Activated T-helper 1 cell treated with anti-CD3 and anti-CD28 coated beads, Interleukin-2, amount 50 U/mL, for 16 hours (primary cell): ENCODE measurements around the gene VSIG1.

Experiments
- DNase-seq, 2 donors: peaks; one replicate each; pipeline ENCODE4 v3.0.0-alpha.2; 2020; ENCODE audit warnings: low read depth in 1 of 2, low spot score in 1 of 2

The VSIG1 gene

GRCh38 chrX:108064001-108064400 is 19.1 kb downstream of the VSIG1 start:
- no peak for DNase-seq

DNA sequence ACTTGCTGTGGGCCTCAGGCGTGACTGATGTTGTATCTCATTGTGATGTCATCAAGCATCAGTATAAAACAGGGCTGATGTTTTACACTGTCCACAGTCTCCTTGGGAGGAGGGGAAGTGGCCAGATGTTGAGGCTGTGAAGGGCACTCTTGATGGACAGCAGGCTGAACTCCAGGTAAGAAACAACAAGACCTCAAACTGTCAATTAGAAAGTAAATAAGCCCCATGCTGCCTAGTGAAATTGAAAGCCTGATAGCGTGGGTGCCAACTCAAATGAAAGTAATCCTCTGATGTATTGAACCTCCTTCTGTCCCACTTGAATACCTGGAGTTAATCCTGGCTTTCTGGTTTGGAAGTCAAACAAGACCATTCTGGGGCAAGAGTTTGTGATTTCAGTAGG is 19.7 kb downstream of the VSIG1 start:
- DNase-seq: no peak

GRCh38 chrX:108068121-108068520 is 23.3 kb downstream of the VSIG1 start:
- DNase-seq: no peak

GRCh38 chrX:108070891-108071290 is 26.0 kb downstream of the VSIG1 start:
- DNase-seq: no peak

DNA sequence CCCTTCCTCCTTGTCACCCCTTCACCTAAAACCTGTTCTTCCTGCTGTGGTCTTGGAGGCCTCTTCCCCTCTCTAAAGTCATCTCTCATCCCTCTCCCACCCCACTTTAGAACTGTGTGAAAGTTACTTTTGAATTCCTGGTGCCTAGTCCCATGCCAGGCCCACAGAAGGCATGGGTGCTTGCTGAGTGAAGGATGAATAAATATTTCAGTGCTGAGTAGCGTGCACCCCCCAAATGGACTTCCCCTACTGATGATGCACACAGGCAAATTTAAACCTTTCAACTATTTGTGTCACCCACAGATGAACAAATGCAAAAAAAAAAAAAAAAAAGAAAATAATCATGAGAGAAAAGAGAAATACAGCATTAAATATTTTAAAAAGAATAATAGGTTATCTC is 26.7 kb downstream of the VSIG1 start:
- no peak for DNase-seq

DNA sequence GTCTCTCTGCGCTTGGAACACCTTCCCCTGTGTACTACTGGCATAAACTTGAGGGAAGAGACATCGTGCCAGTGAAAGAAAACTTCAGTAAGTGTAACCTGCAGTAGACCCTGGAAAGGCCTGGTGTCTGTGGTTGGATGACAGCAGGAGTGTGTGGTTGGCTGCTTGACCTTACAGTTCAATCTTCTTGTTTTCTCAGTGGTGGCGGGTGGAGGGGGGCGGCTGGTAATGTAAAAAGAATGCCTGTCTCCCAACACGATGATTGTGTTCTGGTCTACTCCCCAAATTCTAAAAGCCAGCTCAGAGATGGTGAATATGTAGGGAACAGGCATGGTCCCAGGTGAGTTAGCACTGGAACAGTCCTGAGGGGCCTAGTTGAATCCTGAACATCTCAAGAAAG is 27.9 kb downstream of the VSIG1 start:
- no peak for DNase-seq

DNA sequence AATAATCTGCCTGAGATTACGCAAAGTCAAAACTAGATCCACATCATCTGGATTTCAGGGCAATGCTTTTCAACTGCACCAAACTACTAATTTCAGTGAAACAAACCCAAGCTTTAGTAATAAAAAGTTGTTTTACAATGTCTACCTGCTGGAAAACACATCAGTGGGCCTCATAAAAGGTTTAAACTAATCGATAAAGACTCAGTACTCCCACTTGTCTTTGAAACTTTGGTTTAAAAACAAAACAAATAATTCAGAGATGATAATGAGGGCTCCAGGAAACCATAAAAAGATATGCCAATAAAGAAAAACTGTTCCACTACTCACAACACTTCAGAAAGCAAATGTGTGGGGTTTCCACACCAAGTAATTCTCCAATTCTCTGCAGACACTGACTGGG is 36.2 kb downstream of the VSIG1 start:
- DNase-seq: no peak

DNA sequence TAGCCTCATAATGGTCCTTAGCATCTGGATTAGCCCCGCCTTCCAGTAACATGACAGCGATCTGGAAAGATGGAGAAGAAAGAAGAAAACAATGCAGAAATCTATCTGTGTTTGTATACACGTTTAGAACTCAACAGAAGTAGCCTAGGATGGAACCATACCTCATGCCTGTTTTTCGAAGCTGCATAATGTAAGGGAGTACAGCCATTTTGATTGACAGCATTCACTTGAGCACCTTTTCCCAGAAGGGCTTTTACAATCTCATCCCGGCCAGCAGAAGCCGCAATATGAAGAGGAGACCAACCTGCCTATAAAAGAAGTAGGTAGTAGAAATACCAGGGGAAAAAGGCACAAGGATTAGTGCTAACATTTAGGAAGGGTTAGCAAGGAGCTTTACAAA is 42.9 kb downstream of the VSIG1 start:
- no peak for DNase-seq

- no peak for DNase-seq
These were observed 43.6 kb downstream of the VSIG1 start for GRCh38 chrX:108088511-108088910.

GRCh38 chrX:108090491-108091263 is 45.8 kb downstream of the VSIG1 start:
- no peak for DNase-seq

DNA sequence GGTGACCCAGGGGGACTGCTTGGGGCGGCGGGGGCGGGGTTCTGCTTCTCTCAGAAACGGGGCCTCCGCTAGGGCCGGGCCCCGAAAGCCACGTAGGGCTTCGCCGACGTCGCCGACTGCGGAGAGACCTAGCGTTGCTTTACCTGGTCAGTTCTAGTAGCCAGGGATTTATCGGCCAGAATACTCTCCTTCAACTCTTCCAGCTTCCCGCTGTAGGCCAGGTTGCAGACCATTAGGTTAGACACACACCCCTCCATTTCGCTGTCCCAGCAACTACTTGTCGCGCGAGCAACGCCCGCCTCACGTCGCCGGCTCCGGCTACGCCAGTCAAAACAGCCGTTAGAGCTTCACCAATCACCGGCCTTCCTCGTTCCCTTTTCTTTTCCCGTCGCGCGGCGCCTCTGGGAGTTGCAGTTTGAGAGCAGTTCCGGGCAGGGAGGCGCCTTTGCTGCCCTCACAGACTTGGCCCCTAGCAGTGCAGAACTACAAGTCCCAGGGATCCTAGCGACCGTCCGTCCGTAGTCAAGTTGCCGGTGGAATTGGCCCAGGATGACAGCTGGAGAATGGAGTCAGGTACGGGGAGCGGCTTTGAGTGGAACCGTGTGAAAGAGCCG is 46.5 kb downstream of the VSIG1 start, which contains the start of the genes ATG4A and PSMD10:
ATG4A (plus strand) TSS at position 515 of the 614 bp plus-strand sequence; CDS start at position 564, 49 bp downstream.
PSMD10 (minus strand) TSS at position 279 of the 614 bp plus-strand sequence; CDS start at position 257, 22 bp downstream.
- DNase-seq: peak; percentile 63 to 76

DNA sequence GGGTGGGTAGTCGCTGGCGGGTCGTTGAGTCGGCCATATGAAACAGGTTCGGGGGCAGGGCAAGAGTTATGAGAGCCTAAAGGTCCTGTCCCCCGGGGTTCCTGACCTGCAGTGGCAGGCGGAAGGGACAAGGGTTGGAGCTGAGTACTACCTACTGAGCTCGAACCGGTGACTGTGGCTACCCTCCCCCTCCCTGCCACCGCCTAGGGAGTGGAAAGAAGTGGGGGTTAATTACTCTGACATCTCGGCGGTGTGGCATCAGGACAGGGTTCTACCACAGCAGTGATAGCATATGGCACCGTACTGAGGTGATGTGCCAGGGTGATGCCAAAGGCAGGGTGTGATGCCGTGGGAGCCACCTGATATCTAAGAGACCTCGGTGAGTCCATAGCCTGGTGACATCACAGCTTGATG is 47.0 kb downstream of the VSIG1 start:
- no peak for DNase-seq

GRCh38 chrX:108097380-108097779 is 52.5 kb downstream of the VSIG1 start:
- DNase-seq: no peak

- DNase-seq: no peak
These were observed 60.6 kb downstream of the VSIG1 start for GRCh38 chrX:108105473-108105872.

GRCh38 chrX:108114541-108114940 is 69.7 kb downstream of the VSIG1 start:
- no peak for DNase-seq

- no peak for DNase-seq
These were observed 73.1 kb downstream of the VSIG1 start for GRCh38 chrX:108117988-108118387.

DNA sequence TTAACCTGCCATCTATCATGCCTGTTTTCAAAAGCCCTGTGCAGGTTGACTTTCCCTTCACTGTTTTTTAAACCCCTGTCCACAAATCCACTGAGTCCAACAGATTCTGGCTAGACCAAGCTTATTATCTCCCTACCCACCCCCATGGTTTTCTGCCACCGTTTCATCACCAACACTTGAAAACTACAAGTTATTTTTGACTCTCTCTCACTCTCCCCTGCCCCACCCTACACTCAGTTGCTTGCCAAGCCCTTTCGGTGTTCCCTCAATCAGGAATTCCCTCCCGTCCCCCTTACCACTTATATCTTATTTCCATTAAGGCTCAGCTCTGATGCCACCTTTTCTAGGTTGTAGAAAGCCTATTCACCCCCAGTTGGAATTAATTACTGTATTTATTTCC is 76.4 kb downstream of the VSIG1 start:
- DNase-seq: no peak

DNA sequence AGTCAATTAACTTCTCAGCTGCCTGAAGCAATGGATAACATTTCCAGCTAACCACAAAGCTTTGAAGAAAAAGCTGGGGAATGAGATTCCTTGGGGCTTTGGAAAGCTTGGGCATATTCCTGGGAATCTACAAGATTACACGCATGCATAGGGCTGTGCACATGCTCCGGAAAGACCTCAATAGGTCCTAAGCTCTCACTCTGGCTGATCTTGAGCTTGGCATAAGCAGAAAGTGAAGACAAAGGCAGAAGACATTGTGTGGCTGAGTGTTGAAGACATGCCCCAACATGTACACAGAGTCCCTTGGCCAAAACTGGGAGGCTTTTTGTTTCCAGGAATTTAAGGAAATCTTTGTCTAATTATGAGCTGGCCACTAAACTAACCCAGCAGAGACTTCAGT is 77.9 kb downstream of the VSIG1 start:
- no peak for DNase-seq

DNA sequence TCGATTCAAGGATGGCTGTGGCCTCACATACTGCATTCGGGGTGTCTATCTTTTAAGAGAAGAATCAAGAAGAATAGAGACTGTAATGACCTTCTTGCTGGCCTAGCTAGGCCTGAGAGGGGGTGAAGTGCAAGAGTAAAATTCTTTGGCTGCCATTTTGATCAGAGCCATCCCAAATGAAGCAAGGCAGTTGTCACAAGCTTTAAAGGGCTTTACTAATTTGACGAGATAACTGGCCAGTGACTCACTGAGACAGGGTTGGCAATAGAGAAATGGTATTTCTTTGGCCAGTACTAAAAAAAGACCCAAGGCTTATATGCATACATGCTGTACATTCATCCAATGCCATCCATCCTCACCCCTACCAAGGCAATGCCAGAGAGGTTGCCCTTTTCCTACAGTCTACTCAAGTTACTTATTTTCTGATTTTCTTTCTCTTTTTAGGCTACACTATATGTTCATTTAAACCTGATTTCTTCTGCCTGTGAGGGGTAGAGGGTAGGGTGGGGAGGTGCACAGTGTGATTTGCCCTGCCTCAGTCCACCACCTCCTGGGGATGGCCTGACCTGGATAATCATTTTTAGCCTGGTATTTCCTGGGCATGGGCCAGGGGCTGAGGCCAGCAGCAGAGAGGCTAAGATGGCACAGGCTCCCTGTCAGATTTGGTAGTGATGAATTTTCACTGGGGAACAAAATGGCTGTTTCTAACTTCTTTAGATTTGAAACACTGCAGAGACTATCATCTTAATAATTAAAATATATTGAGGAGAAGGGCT is 78.9 kb downstream of the VSIG1 start:
- no peak for DNase-seq

- DNase-seq: no peak
These were observed 81.8 kb downstream of the VSIG1 start for GRCh38 chrX:108126661-108127060.

DNA sequence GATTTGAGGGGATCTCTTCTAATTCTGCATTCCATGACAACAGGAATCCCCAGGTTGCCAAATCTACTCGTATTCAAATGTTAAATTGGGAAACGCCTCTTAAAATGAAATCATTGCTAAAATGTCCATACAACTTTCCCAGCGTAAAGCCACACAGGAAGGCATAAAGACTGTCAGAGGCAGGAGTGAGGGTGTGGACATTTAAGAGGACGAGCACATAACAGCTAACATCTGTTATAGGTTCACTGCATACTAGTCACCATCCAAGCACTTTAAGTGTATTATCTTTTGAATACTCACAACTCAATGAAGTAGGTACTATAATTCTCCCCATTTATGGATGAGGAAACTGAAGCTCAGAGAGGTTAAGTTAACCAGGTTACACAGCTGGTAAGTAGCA is 82.3 kb downstream of the VSIG1 start:
- DNase-seq: no peak
